ENCODE data around the gene DIO3. TPM values are rescaled to one million over a fixed set of nuclear protein-coding genes. Genes with fewer than 3 reads are reported as not detected.
"Not testable (repeated sequence)": the region's sequence is repeated elsewhere in the genome, so short reads cannot be mapped to it uniquely, and the experiment has no call there.

Gene DIO3
- total RNA-seq, 1 experiment from 2014 or later: 0.26 TPM

- Histone ChIP-seq H3K4me2 (no peak overlapping the region), H3K4me1 (replicated peaks; ENCODE audit: insufficient read depth) (no peaks in the 10 kb centered on the region), H3K27me3 (ENCODE audit: insufficient read depth, low read depth) (peaks cover 22% of the 10 kb centered on the region; the same call in 1 of the 2 replicates), H4K20me1 (ENCODE audit: insufficient read depth) (no peaks in the 10 kb centered on the region), H3K9me2 (ENCODE audit: insufficient read depth) (no peaks in the 10 kb centered on the region), H2AFZ (no peak overlapping the region), H3K4me3 (no peak overlapping the region), H3K79me2 (ENCODE audit: low read depth) (no peaks in the 10 kb centered on the region), H3K9me3 (ENCODE audit: insufficient read depth, low read depth) (no peaks in the 10 kb centered on the region), H3F3A (ENCODE audit: insufficient read depth, low read depth) (no peaks in the 10 kb centered on the region), H3K36me3 (ENCODE audit: low read depth) (no peaks in the 10 kb centered on the region), H3K27ac (no peak overlapping the region)
- ChIA-PET CTCF (no interaction called here), POLR2A (ENCODE audit: unreplicated experiment) (no interaction called here)
- no TSS peak for BruUV-seq (replicated peaks)
- TF ChIP-seq CTCF (conservative IDR thresholded peaks at IDR 0.05) (no peak), EZH2 (IDR thresholded peaks at IDR 0.05; ENCODE audit: low read depth) (no peak)
- DNase-seq: no peak
- intact Hi-C loops (cut with micrococcal nuclease; ENCODE audit: unreplicated experiment): no loop called here
Observed at GRCh38 chr14:101571004-101571403, 9.7 kb downstream of the DIO3 start.

DNA sequence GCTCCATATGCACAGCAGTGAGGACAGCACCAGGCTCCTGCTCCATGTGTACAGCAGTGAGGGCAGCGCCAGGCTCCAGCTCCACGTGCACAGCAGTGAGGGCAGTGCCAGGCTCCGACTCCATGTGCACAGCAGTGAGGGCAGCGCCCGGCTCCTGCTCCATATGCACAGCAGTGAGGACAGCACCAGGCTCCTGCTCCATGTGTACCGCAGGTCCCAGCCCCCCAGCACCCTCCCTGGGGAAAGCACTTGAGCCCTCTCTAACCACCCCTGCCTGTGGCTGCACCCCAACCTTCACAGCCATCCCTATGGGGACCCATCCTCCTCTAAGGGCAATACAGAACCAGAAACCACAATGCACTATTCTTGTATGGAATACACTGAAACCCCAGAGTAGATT lies 11.2 kb downstream of the DIO3 start:
- H3K4me3 ChIP-seq; CTCF ChIA-PET; BruUV-seq (replicated peaks): not testable (repeated sequence)

GRCh38 chr14:101573289-101573688 lies 12.0 kb downstream of the DIO3 start:
- Histone ChIP-seq H4K20me1 (ENCODE audit: insufficient read depth) (no peaks in the 10 kb centered on the region), H3F3A (ENCODE audit: insufficient read depth, low read depth) (no peaks in the 10 kb centered on the region), H3K27ac (no peak overlapping the region), H3K9me2 (ENCODE audit: insufficient read depth) (no peaks in the 10 kb centered on the region), H3K4me1 (replicated peaks; ENCODE audit: insufficient read depth) (no peaks in the 10 kb centered on the region), H2AFZ (no peak overlapping the region), H3K9me3 (ENCODE audit: insufficient read depth, low read depth) (no peaks in the 10 kb centered on the region), H3K79me2 (ENCODE audit: low read depth) (no peaks in the 10 kb centered on the region), H3K4me2 (no peak overlapping the region), H3K27me3 (ENCODE audit: insufficient read depth, low read depth) (peaks cover 16% of the 10 kb centered on the region; the same call in 1 of the 2 replicates), H3K36me3 (ENCODE audit: low read depth) (no peaks in the 10 kb centered on the region), H3K4me3 (no peak overlapping the region)
- intact Hi-C loops (cut with micrococcal nuclease; ENCODE audit: unreplicated experiment): no loop called here
- CTCF ChIA-PET: no interaction called here
- no peak for TF ChIP-seq EZH2 (IDR thresholded peaks at IDR 0.05; ENCODE audit: low read depth)
- TF ChIP-seq CTCF (conservative IDR thresholded peaks at IDR 0.05): no peak
- DNase-seq: no peak
- POLR2A ChIA-PET (ENCODE audit: unreplicated experiment): no interaction called here
- BruUV-seq (replicated peaks): no TSS peak

More for the DNA sequence above, 11.2 kb downstream of the DIO3 start:
- H3K4me2 ChIP-seq; H3F3A ChIP-seq (ENCODE audit: insufficient read depth, low read depth); H3K9me2 ChIP-seq (ENCODE audit: insufficient read depth); H4K20me1 ChIP-seq (ENCODE audit: insufficient read depth); H3K79me2 ChIP-seq (ENCODE audit: low read depth); H3K27ac ChIP-seq; H3K4me1 ChIP-seq (replicated peaks; ENCODE audit: insufficient read depth); H2AFZ ChIP-seq; H3K9me3 ChIP-seq (ENCODE audit: insufficient read depth, low read depth); POLR2A ChIA-PET (ENCODE audit: unreplicated experiment); intact Hi-C loops (cut with micrococcal nuclease; ENCODE audit: unreplicated experiment); H3K36me3 ChIP-seq (ENCODE audit: low read depth); DNase-seq: not testable (repeated sequence)
- H3K27me3 ChIP-seq (ENCODE audit: insufficient read depth, low read depth): peaks cover 16% of the 10 kb centered on the region; the same call in 1 of the 2 replicates

- intact Hi-C loops (cut with micrococcal nuclease; ENCODE audit: unreplicated experiment): no loop called here
- Histone ChIP-seq H2AFZ (no peak overlapping the region), H3K4me2 (no peak overlapping the region), H4K20me1 (ENCODE audit: insufficient read depth) (no peaks in the 10 kb centered on the region), H3F3A (ENCODE audit: insufficient read depth, low read depth) (no peaks in the 10 kb centered on the region), H3K36me3 (ENCODE audit: low read depth) (no peaks in the 10 kb centered on the region), H3K79me2 (ENCODE audit: low read depth) (no peaks in the 10 kb centered on the region), H3K27ac (no peak overlapping the region), H3K4me3 (no peak overlapping the region), H3K9me3 (ENCODE audit: insufficient read depth, low read depth) (no peaks in the 10 kb centered on the region), H3K4me1 (replicated peaks; ENCODE audit: insufficient read depth) (no peaks in the 10 kb centered on the region), H3K27me3 (ENCODE audit: insufficient read depth, low read depth) (peaks cover 20% of the 10 kb centered on the region), H3K9me2 (ENCODE audit: insufficient read depth) (no peaks in the 10 kb centered on the region)
- POLR2A ChIA-PET (ENCODE audit: unreplicated experiment): interaction anchor here (0.6 kb wide), 1 partner anchor 82 kb away, joined by 4 read pairs; no protein-coding TSS in a partner anchor
- CTCF ChIA-PET: no interaction called here
- no peak for DNase-seq
- no TSS peak for BruUV-seq (replicated peaks)
- no peak for TF ChIP-seq EZH2 (IDR thresholded peaks at IDR 0.05; ENCODE audit: low read depth)
- TF ChIP-seq CTCF (conservative IDR thresholded peaks at IDR 0.05): peak; percentile 23; the same call in 1 of the 2 replicates
Observed at GRCh38 chr14:101575581-101575980, 14.3 kb downstream of the DIO3 start.
